ENCODE data around the gene SEMA4C. TPM values are rescaled to one million over a fixed set of nuclear protein-coding genes. Genes with fewer than 3 reads are reported as not detected.

Gene SEMA4C
- total and polyA plus RNA-seq, 9 of the 15 experiments (the other 6 are each of a cell fraction or from before 2014, with no cell fraction given), result 0.32 to 59.7 (median 23.9) TPM

GRCh38 chr2:96913117-96913397 lies 43.2 kb upstream of the SEMA4C start (continued):
- TF ChIP-seq RBFOX2 (IDR thresholded peaks at IDR 0.05; ENCODE audit: low read depth, low read length) (peak; percentile 17; the same call in 1 of the 2 replicates), THAP7 (CRISPR knock-in tag; IDR thresholded peaks at IDR 0.05) (0 out of 2 replicates have a peak, but pooled peaks have one; percentile 24), CBX3 (IDR thresholded peaks at IDR 0.05; ENCODE audit: borderline replicate concordance in 1 of 2, low read length in 2 of 2) (no peak), CEBPG (CRISPR knock-in tag; IDR thresholded peaks at IDR 0.05) (peak; percentile 30; the same call in 1 of the 2 replicates), CEBPG (tag; conservative IDR thresholded peaks at IDR 0.05 in 1 of 2, IDR thresholded peaks at IDR 0.05 in 1 of 2) (no peak)

- POLR2A ChIA-PET, result interaction anchor here (0.6 to 2.3 kb wide), 11 partner anchors 9 to 481 kb away, joined by 3 to 13 read pairs (median 4); no protein-coding TSS in a partner anchor
- Histone ChIP-seq H3K79me2 (ENCODE audit: control insufficient read depth, insufficient read depth, low read length) (peaks cover 7% of the 10 kb centered on the region; the same call in 2 of the 3 replicates), H3K4me1 (replicated peaks in 1 of 2; ENCODE audit: control insufficient read depth in 2 of 2, insufficient read depth in 2 of 2, low read length in 2 of 2) (peaks cover 29 to 58% of the 10 kb centered on the region in 2 experiments), H4K20me1 (replicated peaks; ENCODE audit: control insufficient read depth, insufficient read depth, low read length) (no peaks in the 10 kb centered on the region), H3K27ac (ENCODE audit: extremely low read depth, low read depth, low read length) (peak overlapping the region; percentile 55), H3K4me2 (ENCODE audit: insufficient read depth, low read length) (peak overlapping the region; percentile 59), H3K36me3 (ENCODE audit: control insufficient read depth, insufficient read depth, low read length) (peaks cover 7% of the 10 kb centered on the region; the same call in 2 of the 3 replicates), H3K4me3 (no peak overlapping the region), H3K9me1 (ENCODE audit: control insufficient read depth, insufficient read depth, low read length) (no peaks in the 10 kb centered on the region), H3K27me3 (ENCODE audit: control insufficient read depth in 2 of 2, insufficient read depth in 2 of 2, low read length in 2 of 2) (no peaks in the 10 kb centered on the region), H2AFZ (ENCODE audit: low read depth, low read length) (peak overlapping the region; percentile 78), H3K9me3 (replicated peaks; ENCODE audit: control insufficient read depth, insufficient read depth, low read depth, low read length) (peaks cover 9% of the 10 kb centered on the region; the same call in 1 of the 2 replicates), H3K9ac (ENCODE audit: insufficient read depth in 1 of 2, low read depth in 2 of 2, low read length in 2 of 2) (peak overlapping the region; percentile 65 to 75)
- intact Hi-C loops (cut with micrococcal nuclease), result no loop called here
- ATAC-seq, result peak; percentile 54
- BruUV-seq (replicated peaks), result no TSS peak
- WGBS (ENCODE audit: insufficient coverage, low coverage, missing lambda C conversion rate), result 45% methylated on average over 22 of the region's 22 CpGs
- CTCF ChIA-PET (ENCODE audit: low intra/inter-chr PET ratio), result no interaction called here
- no peak for FAIRE-seq
- in situ Hi-C loops (cut with MboI), result no loop called here
- no peak for DNase-seq (ENCODE audit: extremely low read depth in 1 of 4, low spot score in 3 of 4)
- TF ChIP-seq ZBTB17 (CRISPR knock-in tag; IDR thresholded peaks at IDR 0.05) (no peak), GABPB1 (CRISPR knock-in tag; IDR thresholded peaks at IDR 0.05) (peak; percentile 37; the same call in 1 of the 2 replicates), RAD51 (IDR thresholded peaks at IDR 0.05; ENCODE audit: borderline replicate concordance, low read depth) (no peak), HIVEP1 (CRISPR knock-in tag; IDR thresholded peaks at IDR 0.05) (no peak), ERF (CRISPR knock-in tag; IDR thresholded peaks at IDR 0.05) (no peak), NR2C1 (IDR thresholded peaks at IDR 0.05) (no peak), NR2C1 (tag; IDR thresholded peaks at IDR 0.05) (no peak), ZNF75A (CRISPR knock-in tag; IDR thresholded peaks at IDR 0.05) (no peak), ZNF239 (CRISPR knock-in tag; IDR thresholded peaks at IDR 0.05) (no peak), ESRRB (CRISPR knock-in tag; IDR thresholded peaks at IDR 0.05; ENCODE audit: borderline replicate concordance) (no peak), RBM22 (IDR thresholded peaks at IDR 0.05; ENCODE audit: low read depth, low read length, poor library complexity, severe bottlenecking) (no peak)
- TF ChIP-seq, protein P1, sequence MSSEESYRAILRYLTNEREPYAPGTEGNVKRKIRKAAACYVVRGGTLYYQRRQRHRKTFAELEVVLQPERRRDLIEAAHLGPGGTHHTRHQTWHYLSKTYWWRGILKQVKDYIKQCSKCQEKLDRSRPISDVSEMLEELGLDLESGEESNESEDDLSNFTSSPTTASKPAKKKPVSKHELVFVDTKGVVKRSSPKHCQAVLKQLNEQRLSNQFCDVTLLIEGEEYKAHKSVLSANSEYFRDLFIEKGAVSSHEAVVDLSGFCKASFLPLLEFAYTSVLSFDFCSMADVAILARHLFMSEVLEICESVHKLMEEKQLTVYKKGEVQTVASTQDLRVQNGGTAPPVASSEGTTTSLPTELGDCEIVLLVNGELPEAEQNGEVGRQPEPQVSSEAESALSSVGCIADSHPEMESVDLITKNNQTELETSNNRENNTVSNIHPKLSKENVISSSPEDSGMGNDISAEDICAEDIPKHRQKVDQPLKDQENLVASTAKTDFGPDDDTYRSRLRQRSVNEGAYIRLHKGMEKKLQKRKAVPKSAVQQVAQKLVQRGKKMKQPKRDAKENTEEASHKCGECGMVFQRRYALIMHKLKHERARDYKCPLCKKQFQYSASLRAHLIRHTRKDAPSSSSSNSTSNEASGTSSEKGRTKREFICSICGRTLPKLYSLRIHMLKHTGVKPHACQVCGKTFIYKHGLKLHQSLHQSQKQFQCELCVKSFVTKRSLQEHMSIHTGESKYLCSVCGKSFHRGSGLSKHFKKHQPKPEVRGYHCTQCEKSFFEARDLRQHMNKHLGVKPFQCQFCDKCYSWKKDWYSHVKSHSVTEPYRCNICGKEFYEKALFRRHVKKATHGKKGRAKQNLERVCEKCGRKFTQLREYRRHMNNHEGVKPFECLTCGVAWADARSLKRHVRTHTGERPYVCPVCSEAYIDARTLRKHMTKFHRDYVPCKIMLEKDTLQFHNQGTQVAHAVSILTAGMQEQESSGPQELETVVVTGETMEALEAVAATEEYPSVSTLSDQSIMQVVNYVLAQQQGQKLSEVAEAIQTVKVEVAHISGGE (CRISPR knock-in tag; IDR thresholded peaks at IDR 0.05), result 0 out of 6 replicates have a peak, but pooled peaks of 1 of the 3 experiments have one; percentile 10
These were observed 42.7 kb upstream of the SEMA4C start for GRCh38 chr2:96912346-96913116.
